Smooth muscle cell (in vitro differentiated cells): ENCODE data around the gene ACD. TPM values are rescaled to one million over a fixed set of nuclear protein-coding genes. Genes with fewer than 3 reads are reported as not detected.

ENCODE experiments used
- DNase-seq: peaks from one replicate; lab custom pipeline; 2025; ENCODE audit not compliant: unreplicated experiment; lab: John Stamatoyannopoulos, UW
- H2AFZ ChIP-seq: fragments of 200-600 bp; sonication (generic); 2 replicates; pipeline ENCODE4 v1.6.0; 2016; ENCODE audit warnings: antibody characterized with exemption, low read depth, mild to moderate bottlenecking
- H3F3A ChIP-seq: fragments of 200-600 bp; sonication (generic); 2 replicates; pipeline ENCODE4 v1.6.0; 2017; ENCODE audit warnings: antibody characterized with exemption, low read depth
- H3K27ac ChIP-seq: fragments of 200-600 bp; sonication (generic); 2 replicates; pipeline ENCODE4 v1.5.1; 2016; ENCODE audit warnings: low read depth, mild to moderate bottlenecking
- H3K27me3 ChIP-seq: fragments of 200-600 bp; sonication (generic); 2 replicates; pipeline ENCODE4 v1.6.1; 2016; ENCODE audit warnings: low read depth, mild to moderate bottlenecking
- H3K36me3 ChIP-seq: fragments of 200-600 bp; sonication (generic); 2 replicates; pipeline ENCODE4 v1.5.1; 2016; ENCODE audit warnings: low read depth
- H3K4me1 ChIP-seq: fragments of 200-600 bp; sonication (generic); 2 replicates; pipeline ENCODE4 v1.5.1; 2016; ENCODE audit warnings: low read depth
- H3K4me2 ChIP-seq: fragments of 200-600 bp; sonication (generic); 2 replicates; pipeline ENCODE4 v1.6.0; 2016; ENCODE audit warnings: mild to moderate bottlenecking
- H3K4me3 ChIP-seq: fragments of 200-600 bp; sonication (generic); 2 replicates; pipeline ENCODE4 v1.5.1; 2016; ENCODE audit warnings: mild to moderate bottlenecking
- H3K79me2 ChIP-seq: fragments of 200-600 bp; sonication (generic); 2 replicates; pipeline ENCODE4 v1.6.0; 2016; ENCODE audit warnings: low read depth, mild to moderate bottlenecking
- H3K9ac ChIP-seq: fragments of 200-600 bp; sonication (generic); 2 replicates; pipeline ENCODE4 v1.6.0; 2016; ENCODE audit warnings: low read depth
- H3K9me3 ChIP-seq: fragments of 200-600 bp; sonication (generic); replicated peaks from 2 replicates; pipeline ENCODE4 v1.5.1; 2016; ENCODE audit warnings: low read depth
- H4K20me1 ChIP-seq: fragments of 200-600 bp; sonication (generic); 2 replicates; pipeline ENCODE4 v1.6.0; 2016; ENCODE audit warnings: low read depth
- WGBS: methylation state at CpG from one replicate; pipeline ENCODE4 v1.1.7; 2016; ENCODE audit warnings: low lambda C conversion rate; 5-methylcytosine and 5-hydroxymethylcytosine counted together
- polyA plus RNA-seq: library from polyadenylated mRNA; unstranded; fragments of >200 nt; fragmentation: Nextera tagmentation; extraction: Ambion mirVana; gene quantifications from 2 replicates; pipeline ENCODE4 v1.2.1, GENCODE V29; 2016
- total RNA-seq: library from RNA; depleted of rRNA; stranded (reverse); fragments of >200 nt; gene quantifications from 2 replicates; pipeline ENCODE4 v1.2.3, GENCODE V29; 2014
- TF ChIP-seq, protein P1 (sequence below): fragments of 200-600 bp; sonication (generic); IDR thresholded peaks from 2 replicates; pipeline ENCODE4 v1.5.1; 2017; ENCODE audit warnings: borderline replicate concordance, mild to moderate bottlenecking, antibody characterized with exemption; ENCODE audit not compliant: insufficient read depth, poor library complexity, severe bottlenecking

Gene ACD
- total and polyA plus RNA-seq, 2 experiments from 2014 or later = 21.9 to 31.7 TPM

DNA sequence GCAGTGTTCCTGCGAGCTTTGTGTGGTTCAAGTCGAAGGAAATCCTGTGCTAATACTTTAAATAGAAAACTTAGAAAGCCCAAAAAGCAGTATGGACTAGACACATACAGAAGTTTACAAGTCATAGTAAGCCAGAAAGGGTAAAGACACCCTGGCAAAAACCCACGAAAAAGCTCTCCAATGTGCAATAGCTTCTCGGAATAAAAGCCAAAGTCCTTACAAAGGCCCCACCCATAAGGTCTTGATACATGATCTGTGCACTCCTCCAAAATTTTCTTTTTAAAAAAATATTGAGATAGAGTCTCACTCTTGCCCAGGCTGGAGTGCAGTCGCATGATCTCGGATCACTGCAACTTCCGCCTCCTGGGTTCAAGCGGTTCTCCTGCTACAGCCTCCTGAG lies 16.9 kb upstream of the ACD start:
- Histone ChIP-seq H3K27me3 (no peaks in the 10 kb centered on the region), H3K36me3 (no peaks in the 10 kb centered on the region), H3K4me1 (no peaks in the 10 kb centered on the region), H2AFZ (no peak overlapping the region), H3K4me2 (no peak overlapping the region), H3K79me2 (no peaks in the 10 kb centered on the region), H4K20me1 (no peaks in the 10 kb centered on the region), H3F3A (no peaks in the 10 kb centered on the region), H3K4me3 (no peak overlapping the region), H3K27ac (peak overlapping the region; percentile 63), H3K9ac (no peak overlapping the region), H3K9me3 (no peaks in the 10 kb centered on the region)
- WGBS = 88% methylated on average over 8 of the region's 8 CpGs
- DNase-seq = no peak
- TF ChIP-seq, protein P1, sequence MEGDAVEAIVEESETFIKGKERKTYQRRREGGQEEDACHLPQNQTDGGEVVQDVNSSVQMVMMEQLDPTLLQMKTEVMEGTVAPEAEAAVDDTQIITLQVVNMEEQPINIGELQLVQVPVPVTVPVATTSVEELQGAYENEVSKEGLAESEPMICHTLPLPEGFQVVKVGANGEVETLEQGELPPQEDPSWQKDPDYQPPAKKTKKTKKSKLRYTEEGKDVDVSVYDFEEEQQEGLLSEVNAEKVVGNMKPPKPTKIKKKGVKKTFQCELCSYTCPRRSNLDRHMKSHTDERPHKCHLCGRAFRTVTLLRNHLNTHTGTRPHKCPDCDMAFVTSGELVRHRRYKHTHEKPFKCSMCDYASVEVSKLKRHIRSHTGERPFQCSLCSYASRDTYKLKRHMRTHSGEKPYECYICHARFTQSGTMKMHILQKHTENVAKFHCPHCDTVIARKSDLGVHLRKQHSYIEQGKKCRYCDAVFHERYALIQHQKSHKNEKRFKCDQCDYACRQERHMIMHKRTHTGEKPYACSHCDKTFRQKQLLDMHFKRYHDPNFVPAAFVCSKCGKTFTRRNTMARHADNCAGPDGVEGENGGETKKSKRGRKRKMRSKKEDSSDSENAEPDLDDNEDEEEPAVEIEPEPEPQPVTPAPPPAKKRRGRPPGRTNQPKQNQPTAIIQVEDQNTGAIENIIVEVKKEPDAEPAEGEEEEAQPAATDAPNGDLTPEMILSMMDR = no peak

DNA sequence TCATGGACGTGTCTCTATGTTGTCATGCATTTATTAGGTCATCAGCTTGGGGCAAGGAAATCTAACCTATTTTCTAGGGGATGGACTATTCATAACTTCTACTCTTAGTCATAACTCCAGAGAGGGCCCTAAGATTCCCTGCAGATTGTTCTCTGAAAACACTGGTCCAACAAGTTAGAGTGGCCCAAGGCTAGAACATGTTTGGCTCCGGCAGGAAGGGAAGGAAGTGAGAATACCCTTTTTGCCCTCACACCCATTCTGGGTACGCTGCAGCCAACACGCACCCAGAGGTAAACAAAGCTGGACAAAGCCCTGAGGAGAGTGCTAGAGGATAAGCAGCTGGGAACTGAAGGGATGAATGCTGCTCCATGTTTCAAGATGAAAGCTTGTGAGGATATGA lies 16.5 kb upstream of the ACD start:
- no peaks in the 10 kb centered on the region for H3K9me3 ChIP-seq
- H3K9ac ChIP-seq = no peak overlapping the region
- no peaks in the 10 kb centered on the region for H3F3A ChIP-seq
- WGBS = 67% methylated on average over 4 of the region's 4 CpGs
- TF ChIP-seq, protein P1 = no peak
- peak overlapping the region; percentile 63 for H3K27ac ChIP-seq
- no peak overlapping the region for H2AFZ ChIP-seq
- no peak overlapping the region for H3K4me2 ChIP-seq
- H3K4me1 ChIP-seq = no peaks in the 10 kb centered on the region
- H3K36me3 ChIP-seq = no peaks in the 10 kb centered on the region
- H3K4me3 ChIP-seq = no peak overlapping the region
- no peaks in the 10 kb centered on the region for H4K20me1 ChIP-seq
- H3K79me2 ChIP-seq = no peaks in the 10 kb centered on the region
- no peaks in the 10 kb centered on the region for H3K27me3 ChIP-seq
- no peak for DNase-seq

DNA sequence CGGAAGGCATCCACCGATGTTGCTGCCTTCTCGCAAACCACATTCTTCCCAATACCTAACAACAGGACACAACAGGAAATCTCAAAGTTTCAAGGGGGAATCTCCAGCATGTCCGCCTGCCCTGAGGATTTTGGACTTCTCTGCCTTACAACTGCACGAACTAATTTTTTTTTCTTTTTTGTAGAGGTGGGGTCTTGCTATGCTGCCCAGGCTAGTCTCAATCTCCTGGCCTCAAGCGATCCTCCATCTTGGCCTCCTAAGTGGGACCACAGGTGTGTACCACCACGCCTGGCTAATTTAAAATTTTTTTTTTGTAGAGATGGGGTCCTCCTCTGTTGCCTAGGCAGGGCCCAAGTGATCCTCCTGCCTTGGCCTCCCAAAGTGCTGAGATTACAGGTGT lies 15.9 kb upstream of the ACD start:
- TF ChIP-seq, protein P1 = no peak
- Histone ChIP-seq H3K27me3 (no peaks in the 10 kb centered on the region), H2AFZ (no peak overlapping the region), H3K4me2 (no peak overlapping the region), H3F3A (no peaks in the 10 kb centered on the region), H3K4me3 (no peak overlapping the region), H3K9me3 (no peaks in the 10 kb centered on the region), H3K4me1 (no peaks in the 10 kb centered on the region), H3K9ac (no peak overlapping the region), H4K20me1 (no peaks in the 10 kb centered on the region), H3K79me2 (no peaks in the 10 kb centered on the region), H3K36me3 (no peaks in the 10 kb centered on the region), H3K27ac (peak overlapping the region; percentile 63)
- no peak for DNase-seq
- 96% methylated on average over 7 of the region's 7 CpGs for WGBS

- no peak overlapping the region for H3K9ac ChIP-seq
- no peaks in the 10 kb centered on the region for H3K36me3 ChIP-seq
- 98% methylated on average over 17 of the region's 17 CpGs for WGBS
- H2AFZ ChIP-seq = no peak overlapping the region
- no peaks in the 10 kb centered on the region for H4K20me1 ChIP-seq
- H3K27me3 ChIP-seq = no peaks in the 10 kb centered on the region
- DNase-seq = no peak
- TF ChIP-seq, protein P1 = no peak
- no peaks in the 10 kb centered on the region for H3K79me2 ChIP-seq
- no peaks in the 10 kb centered on the region for H3F3A ChIP-seq
- no peak overlapping the region for H3K4me2 ChIP-seq
- H3K27ac ChIP-seq = no peak overlapping the region
- no peaks in the 10 kb centered on the region for H3K9me3 ChIP-seq
- no peaks in the 10 kb centered on the region for H3K4me1 ChIP-seq
- H3K4me3 ChIP-seq = no peak overlapping the region
Observed at GRCh38 chr16:67675579-67675935, 15.5 kb upstream of the ACD start.
